GM12878 (cell line): Measurements from ENCODE around the gene NCLN. TPM values are rescaled to one million over a fixed set of nuclear protein-coding genes. Genes with fewer than 3 reads are reported as not detected.

Experiments used
- ATAC-seq: fragments of 200-7000 bp; cut with Tn5 transposase; 3 replicates; pipeline ENCODE4 v1.9.1; 2020; ENCODE audit warnings: mild to moderate bottlenecking, moderate library complexity
- BruUV-seq: library from RNA; stranded (reverse); fragments of 400-500 nt; replicated peaks from 2 replicates; lab custom pipeline; 2021; lab: Mats Ljungman, UMichigan
- CTCF ChIA-PET: fragments of 300-600 bp; sonication (Branson Sonifier 250); formaldehyde crosslinking; extraction: SDS; loops from one replicate; lab custom pipeline; 2021; ENCODE audit warnings: inconsistent platforms; lab: Yijun Ruan, JAX
- POLR2A ChIA-PET: fragments of 350-600 bp; formaldehyde crosslinking; extraction: SDS; loops from one replicate; lab custom pipeline; 2021; ENCODE audit warnings: inconsistent platforms; lab: Charles Lee
- RAD21 ChIA-PET: fragments of 300-600 bp; sonication (Branson Sonifier 250); formaldehyde crosslinking; loops from one replicate; lab custom pipeline; 2023; ENCODE audit warnings: antibody characterized with exemption; ENCODE audit not compliant: unreplicated experiment; lab: Charles Lee
- SMC1A ChIA-PET: fragments of 300-600 bp; sonication (Branson Sonifier 250); formaldehyde crosslinking; loops from one replicate; lab custom pipeline; 2023; ENCODE audit not compliant: unreplicated experiment, uncharacterized antibody; lab: Charles Lee
- DNase-seq: peaks from one replicate; pipeline ENCODE4 v3.0.0-alpha.2; 2011; ENCODE audit warnings: low read depth, low spot score
- FAIRE-seq: peaks from 3 replicates; lab custom pipeline; 2011; peaks lifted over from hg19 to GRCh38; lab: Jason Lieb, UNC
- H2AFZ ChIP-seq: 2 replicates; pipeline ENCODE4 v1.6.0; 2011; ENCODE audit warnings: low read depth, low read length, control low read depth; ENCODE audit not compliant: control insufficient read depth
- H3K27ac ChIP-seq: 2 replicates; pipeline ENCODE4 v1.5.1; 2011; ENCODE audit warnings: control low read depth; ENCODE audit not compliant: control insufficient read depth, insufficient read depth
- H3K27me3 ChIP-seq, 2 experiments: replicated peaks in 1 of 2; 2 replicates each; pipeline versions ENCODE4 v1.6.0 to v1.6.1; 2011; ENCODE audit warnings: low read length in 1 of 2; ENCODE audit not compliant: control insufficient read depth in 2 of 2, insufficient read depth in 2 of 2
- H3K36me3 ChIP-seq, 2 experiments: 2 replicates each; pipeline ENCODE4 v1.5.1; 2011; ENCODE audit warnings: low read length in 1 of 2; ENCODE audit not compliant: control insufficient read depth in 2 of 2, insufficient read depth in 2 of 2
- H3K4me1 ChIP-seq: 2 replicates; pipeline ENCODE4 v1.6.1; 2011; ENCODE audit warnings: mild to moderate bottlenecking, low read length, moderate library complexity, mixed read lengths; ENCODE audit not compliant: control insufficient read depth, insufficient read depth
- H3K4me2 ChIP-seq: 2 replicates; pipeline ENCODE4 v1.6.0; 2011; ENCODE audit warnings: control low read depth; ENCODE audit not compliant: control insufficient read depth, insufficient read depth
- H3K4me3 ChIP-seq: fragments of 200-600 bp; sonication (generic); 2 replicates; pipeline ENCODE4 v1.5.1; 2016
- H3K79me2 ChIP-seq: 2 replicates; pipeline ENCODE4 v1.6.0; 2011; ENCODE audit warnings: low read length; ENCODE audit not compliant: control insufficient read depth, insufficient read depth
- H3K9ac ChIP-seq: 2 replicates; pipeline ENCODE4 v1.8.0; 2011; ENCODE audit warnings: low read length, control low read depth, mixed read lengths; ENCODE audit not compliant: control insufficient read depth, insufficient read depth
- H3K9me3 ChIP-seq: replicated peaks from 3 replicates; pipeline ENCODE4 v1.5.1; 2011; ENCODE audit warnings: mild to moderate bottlenecking, low read length; ENCODE audit not compliant: control insufficient read depth, insufficient read depth
- H4K20me1 ChIP-seq: 2 replicates; pipeline ENCODE4 v1.6.0; 2011; ENCODE audit not compliant: control insufficient read depth, insufficient read depth
- BACH1 ChIP-seq: fragments of 450-650 bp; IDR thresholded peaks from 2 replicates; pipeline ENCODE4 v1.6.1; 2017; ENCODE audit warnings: mild to moderate bottlenecking, borderline replicate concordance
- HDGF ChIP-seq: fragments of 450-650 bp; IDR thresholded peaks from 2 replicates; pipeline ENCODE4 v1.6.1; 2016; ENCODE audit warnings: antibody characterized with exemption
- JUND ChIP-seq: IDR thresholded peaks from 2 replicates; pipeline ENCODE4 v1.6.1; 2012; ENCODE audit warnings: low read depth, mild to moderate bottlenecking, low read length, improper control_type of control experiment, moderate library complexity
- MTA2 ChIP-seq: fragments of 450-650 bp; IDR thresholded peaks from 2 replicates; pipeline ENCODE4 v1.6.1; 2016; ENCODE audit warnings: low read depth, mild to moderate bottlenecking, moderate library complexity
- NBN ChIP-seq: fragments of 450-650 bp; IDR thresholded peaks from 2 replicates; pipeline ENCODE4 v1.6.1; 2016
- NFIC ChIP-seq: IDR thresholded peaks from 2 replicates; pipeline ENCODE4 v1.6.1; 2012; ENCODE audit warnings: low read depth, mild to moderate bottlenecking, inconsistent platforms, low read length, moderate library complexity
- NR2F1 ChIP-seq: fragments of 450-650 bp; conservative IDR thresholded peaks from 2 replicates; pipeline ENCODE4 v1.6.1; 2017; ENCODE audit warnings: mild to moderate bottlenecking
- RELA ChIP-seq: fragments of 450-650 bp; IDR thresholded peaks from 2 replicates; pipeline ENCODE4 v1.8.0; 2014; ENCODE audit warnings: borderline replicate concordance; ENCODE audit not compliant: partially characterized antibody
- SMAD1 ChIP-seq: fragments of 450-650 bp; IDR thresholded peaks from 2 replicates; pipeline ENCODE4 v1.6.1; 2018; ENCODE audit warnings: mild to moderate bottlenecking, low read depth; ENCODE audit not compliant: partially characterized antibody
- WGBS: methylation state at CpG from one replicate; pipeline ENCODE4 v1.1.6; 2016; ENCODE audit warnings: low lambda C conversion rate; ENCODE audit not compliant: insufficient replicate concordance, insufficient coverage; ENCODE audit errors: missing lambda C conversion rate; 5-methylcytosine and 5-hydroxymethylcytosine counted together
- in situ Hi-C: fragments of 300-500 bp; cut with MboI; formaldehyde crosslinking; loops from 9 replicates; pipeline ENCODE4 v1.14.3; 2018; ENCODE audit warnings: mixed read lengths
- intact Hi-C: fragments of 100-400 bp; cut with micrococcal nuclease; formaldehyde crosslinking; loops from one replicate; pipeline ENCODE4 v1.14.2; 2022; ENCODE audit not compliant: unreplicated experiment
- polyA plus RNA-seq, 11 experiments: library from polyadenylated mRNA; depleted of rRNA in 4 of 11; unstranded in 6 of 11; stranded (reverse) in 5 of 11; fragments of >200 nt; fragmentation: Nextera tagmentation in 4 of 11; fragmentation: Illumina TruSeq in 1 of 11; extraction: Ambion mirVana in 4 of 11; extraction: Trizol in 1 of 11; gene quantifications; 1 replicate in 1 of 11; 2 replicates in 10 of 11; pipeline versions ENCODE4 v1.2.1 to v1.2.3, GENCODE V29; 2011 to 2016; ENCODE audit warnings: inconsistent platforms in 2 of 11, missing spikeins in 2 of 11, low read depth in 1 of 11
- total RNA-seq, 4 experiments: library from RNA; depleted of rRNA in 3 of 4; stranded (reverse); fragments of >200 nt in 3 of 4; fragmentation: Illumina TruSeq in 1 of 4; extraction: Trizol in 1 of 4; gene quantifications; 2 replicates each; pipeline versions ENCODE4 v1.2.1 to v1.2.3, GENCODE V29; 2013 to 2021
- TF ChIP-seq, protein P1 (sequence below): fragments of 450-650 bp; IDR thresholded peaks from 2 replicates; pipeline ENCODE4 v1.6.1; 2016; ENCODE audit warnings: mild to moderate bottlenecking, moderate library complexity, borderline replicate concordance
- TF ChIP-seq, protein P2 (sequence below): fragments of 450-650 bp; formaldehyde crosslinking; IDR thresholded peaks from 2 replicates; pipeline ENCODE4 v1.5.0; 2022; ENCODE audit warnings: mild to moderate bottlenecking, missing genetic modification characterization

Gene NCLN
- total and polyA plus RNA-seq, 10 of the 15 experiments (the other 5 are each of a cell fraction or from before 2014, with no cell fraction given), result 2.2 to 79.1 (median 36.0) TPM

DNA sequence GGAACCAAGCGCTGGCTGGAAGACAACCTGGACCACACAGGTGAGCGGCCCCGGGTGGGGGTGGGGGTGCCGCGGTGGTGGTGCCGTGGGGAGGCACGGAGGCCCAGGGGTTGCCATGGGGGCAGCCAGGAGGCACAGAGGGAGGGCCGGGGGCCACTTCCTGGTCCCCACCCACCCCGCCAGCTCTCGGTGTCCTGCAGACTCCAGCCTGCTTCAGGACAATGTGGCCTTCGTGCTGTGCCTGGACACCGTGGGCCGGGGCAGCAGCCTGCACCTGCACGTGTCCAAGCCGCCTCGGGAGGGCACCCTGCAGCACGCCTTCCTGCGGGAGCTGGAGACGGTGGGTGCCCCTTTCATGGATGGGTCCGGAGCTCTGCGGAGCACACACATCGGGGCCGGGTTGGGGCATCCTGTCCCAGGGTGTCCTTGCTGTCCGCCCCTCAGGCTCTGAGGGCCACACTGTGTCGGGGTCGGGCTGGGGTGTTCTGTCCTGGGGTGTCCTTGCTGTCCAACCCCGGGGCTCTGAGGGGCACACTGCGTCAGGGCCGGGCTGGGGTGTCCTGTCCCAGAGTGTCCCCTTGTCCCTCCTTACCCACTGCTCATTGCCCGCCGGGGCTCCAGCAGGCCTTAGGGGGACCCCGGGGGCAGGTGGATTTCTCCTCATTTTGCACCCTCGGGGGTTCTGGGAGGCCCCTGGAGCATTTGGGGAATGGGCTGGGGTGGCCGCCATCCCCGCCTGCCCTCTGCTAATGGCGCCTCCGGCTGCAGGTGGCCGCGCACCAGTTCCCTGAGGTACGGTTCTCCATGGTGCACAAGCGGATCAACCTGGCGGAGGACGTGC is 18.3 kb downstream of the NCLN start:
- H3K4me2 ChIP-seq, result no peak overlapping the region
- 98% methylated on average over 39 of the region's 43 CpGs for WGBS
- H4K20me1 ChIP-seq, result no peaks in the 10 kb centered on the region
- no peaks in the 10 kb centered on the region for H3K79me2 ChIP-seq
- ChIA-PET RAD21 (no interaction called here), POLR2A (interaction anchor here (0.5 kb wide), 1 partner anchor 1151 kb away, joined by 3 read pairs; no protein-coding TSS in a partner anchor), CTCF (interaction anchor here (0.6 kb wide), 1 partner anchor 13 kb away, joined by 3 read pairs; no protein-coding TSS in a partner anchor), SMC1A (no interaction called here)
- BruUV-seq, result no TSS peak
- DNase-seq (no peak), ATAC-seq (no peak), FAIRE-seq (no peak)
- in situ Hi-C loops, result no loop called here
- H3K27ac ChIP-seq, result no peak overlapping the region
- no peaks in the 10 kb centered on the region for H3K4me1 ChIP-seq
- no peak overlapping the region for H3K9ac ChIP-seq
- H3K36me3 ChIP-seq, result peaks cover 0 to 16% of the 10 kb centered on the region in 2 experiments; a peak in 2 of 4 replicates
- TF ChIP-seq NBN (no peak), SMAD1 (no peak), JUND (no peak), HDGF (no peak), RELA (no peak), MTA2 (no peak), BACH1 (no peak), NFIC (no peak), NR2F1 (no peak)
- TF ChIP-seq, protein P1, sequence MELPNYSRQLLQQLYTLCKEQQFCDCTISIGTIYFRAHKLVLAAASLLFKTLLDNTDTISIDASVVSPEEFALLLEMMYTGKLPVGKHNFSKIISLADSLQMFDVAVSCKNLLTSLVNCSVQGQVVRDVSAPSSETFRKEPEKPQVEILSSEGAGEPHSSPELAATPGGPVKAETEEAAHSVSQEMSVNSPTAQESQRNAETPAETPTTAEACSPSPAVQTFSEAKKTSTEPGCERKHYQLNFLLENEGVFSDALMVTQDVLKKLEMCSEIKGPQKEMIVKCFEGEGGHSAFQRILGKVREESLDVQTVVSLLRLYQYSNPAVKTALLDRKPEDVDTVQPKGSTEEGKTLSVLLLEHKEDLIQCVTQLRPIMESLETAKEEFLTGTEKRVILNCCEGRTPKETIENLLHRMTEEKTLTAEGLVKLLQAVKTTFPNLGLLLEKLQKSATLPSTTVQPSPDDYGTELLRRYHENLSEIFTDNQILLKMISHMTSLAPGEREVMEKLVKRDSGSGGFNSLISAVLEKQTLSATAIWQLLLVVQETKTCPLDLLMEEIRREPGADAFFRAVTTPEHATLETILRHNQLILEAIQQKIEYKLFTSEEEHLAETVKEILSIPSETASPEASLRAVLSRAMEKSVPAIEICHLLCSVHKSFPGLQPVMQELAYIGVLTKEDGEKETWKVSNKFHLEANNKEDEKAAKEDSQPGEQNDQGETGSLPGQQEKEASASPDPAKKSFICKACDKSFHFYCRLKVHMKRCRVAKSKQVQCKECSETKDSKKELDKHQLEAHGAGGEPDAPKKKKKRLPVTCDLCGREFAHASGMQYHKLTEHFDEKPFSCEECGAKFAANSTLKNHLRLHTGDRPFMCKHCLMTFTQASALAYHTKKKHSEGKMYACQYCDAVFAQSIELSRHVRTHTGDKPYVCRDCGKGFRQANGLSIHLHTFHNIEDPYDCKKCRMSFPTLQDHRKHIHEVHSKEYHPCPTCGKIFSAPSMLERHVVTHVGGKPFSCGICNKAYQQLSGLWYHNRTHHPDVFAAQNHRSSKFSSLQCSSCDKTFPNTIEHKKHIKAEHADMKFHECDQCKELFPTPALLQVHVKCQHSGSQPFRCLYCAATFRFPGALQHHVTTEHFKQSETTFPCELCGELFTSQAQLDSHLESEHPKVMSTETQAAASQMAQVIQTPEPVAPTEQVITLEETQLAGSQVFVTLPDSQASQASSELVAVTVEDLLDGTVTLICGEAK, result no peak
- TF ChIP-seq, protein P2, sequence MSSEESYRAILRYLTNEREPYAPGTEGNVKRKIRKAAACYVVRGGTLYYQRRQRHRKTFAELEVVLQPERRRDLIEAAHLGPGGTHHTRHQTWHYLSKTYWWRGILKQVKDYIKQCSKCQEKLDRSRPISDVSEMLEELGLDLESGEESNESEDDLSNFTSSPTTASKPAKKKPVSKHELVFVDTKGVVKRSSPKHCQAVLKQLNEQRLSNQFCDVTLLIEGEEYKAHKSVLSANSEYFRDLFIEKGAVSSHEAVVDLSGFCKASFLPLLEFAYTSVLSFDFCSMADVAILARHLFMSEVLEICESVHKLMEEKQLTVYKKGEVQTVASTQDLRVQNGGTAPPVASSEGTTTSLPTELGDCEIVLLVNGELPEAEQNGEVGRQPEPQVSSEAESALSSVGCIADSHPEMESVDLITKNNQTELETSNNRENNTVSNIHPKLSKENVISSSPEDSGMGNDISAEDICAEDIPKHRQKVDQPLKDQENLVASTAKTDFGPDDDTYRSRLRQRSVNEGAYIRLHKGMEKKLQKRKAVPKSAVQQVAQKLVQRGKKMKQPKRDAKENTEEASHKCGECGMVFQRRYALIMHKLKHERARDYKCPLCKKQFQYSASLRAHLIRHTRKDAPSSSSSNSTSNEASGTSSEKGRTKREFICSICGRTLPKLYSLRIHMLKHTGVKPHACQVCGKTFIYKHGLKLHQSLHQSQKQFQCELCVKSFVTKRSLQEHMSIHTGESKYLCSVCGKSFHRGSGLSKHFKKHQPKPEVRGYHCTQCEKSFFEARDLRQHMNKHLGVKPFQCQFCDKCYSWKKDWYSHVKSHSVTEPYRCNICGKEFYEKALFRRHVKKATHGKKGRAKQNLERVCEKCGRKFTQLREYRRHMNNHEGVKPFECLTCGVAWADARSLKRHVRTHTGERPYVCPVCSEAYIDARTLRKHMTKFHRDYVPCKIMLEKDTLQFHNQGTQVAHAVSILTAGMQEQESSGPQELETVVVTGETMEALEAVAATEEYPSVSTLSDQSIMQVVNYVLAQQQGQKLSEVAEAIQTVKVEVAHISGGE (CRISPR knock-in tag), result no peak
- intact Hi-C loops, result no loop called here
- H2AFZ ChIP-seq, result no peak overlapping the region
- no peaks in the 10 kb centered on the region for H3K9me3 ChIP-seq
- no peak overlapping the region for H3K4me3 ChIP-seq
- no peaks in the 10 kb centered on the region for H3K27me3 ChIP-seq
